Hepatocyte (in vitro differentiated cells): ENCODE results near the gene ACTG1.

Experiments
- EZH2 ChIP-seq: fragments of 200-600 bp; sonication (generic); IDR thresholded peaks from 2 replicates; pipeline ENCODE4 v1.6.1; 2016; ENCODE audit warnings: antibody characterized with exemption, mild to moderate bottlenecking, borderline replicate concordance
- EZH2phosphoT487 ChIP-seq: fragments of 200-600 bp; sonication (generic); IDR thresholded peaks from one replicate; pipeline ENCODE4 v1.6.1; 2018; ENCODE audit warnings: antibody characterized with exemption, mild to moderate bottlenecking, low read depth, moderate library complexity; ENCODE audit not compliant: unreplicated experiment, severe bottlenecking
- TF ChIP-seq, protein P1 (sequence below): fragments of 200-600 bp; sonication (generic); IDR thresholded peaks from 2 replicates; pipeline ENCODE4 v1.5.1; 2016; ENCODE audit warnings: antibody characterized with exemption, mild to moderate bottlenecking; ENCODE audit not compliant: poor library complexity

DNA sequence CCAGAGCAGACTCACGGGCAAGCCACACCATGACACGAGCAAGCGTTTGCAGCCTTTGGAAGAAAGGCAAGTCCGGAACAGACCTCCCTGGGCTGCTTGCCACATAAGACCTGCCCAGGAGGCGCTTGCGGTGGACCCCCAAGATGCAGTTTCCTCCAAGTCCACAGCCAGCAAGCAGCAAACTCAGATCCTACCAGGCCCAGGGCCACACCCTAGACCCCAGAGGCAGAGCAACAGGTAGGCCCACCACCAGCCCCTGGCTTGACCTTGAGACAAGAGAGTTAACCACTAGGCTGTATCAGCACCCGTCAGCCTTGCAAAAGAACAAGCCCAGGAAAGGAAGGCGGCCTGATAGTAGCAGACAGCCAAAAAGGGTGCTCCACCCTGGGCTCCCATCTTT, 37.2 kb upstream of the ACTG1 start:
- TF ChIP-seq, protein P1, sequence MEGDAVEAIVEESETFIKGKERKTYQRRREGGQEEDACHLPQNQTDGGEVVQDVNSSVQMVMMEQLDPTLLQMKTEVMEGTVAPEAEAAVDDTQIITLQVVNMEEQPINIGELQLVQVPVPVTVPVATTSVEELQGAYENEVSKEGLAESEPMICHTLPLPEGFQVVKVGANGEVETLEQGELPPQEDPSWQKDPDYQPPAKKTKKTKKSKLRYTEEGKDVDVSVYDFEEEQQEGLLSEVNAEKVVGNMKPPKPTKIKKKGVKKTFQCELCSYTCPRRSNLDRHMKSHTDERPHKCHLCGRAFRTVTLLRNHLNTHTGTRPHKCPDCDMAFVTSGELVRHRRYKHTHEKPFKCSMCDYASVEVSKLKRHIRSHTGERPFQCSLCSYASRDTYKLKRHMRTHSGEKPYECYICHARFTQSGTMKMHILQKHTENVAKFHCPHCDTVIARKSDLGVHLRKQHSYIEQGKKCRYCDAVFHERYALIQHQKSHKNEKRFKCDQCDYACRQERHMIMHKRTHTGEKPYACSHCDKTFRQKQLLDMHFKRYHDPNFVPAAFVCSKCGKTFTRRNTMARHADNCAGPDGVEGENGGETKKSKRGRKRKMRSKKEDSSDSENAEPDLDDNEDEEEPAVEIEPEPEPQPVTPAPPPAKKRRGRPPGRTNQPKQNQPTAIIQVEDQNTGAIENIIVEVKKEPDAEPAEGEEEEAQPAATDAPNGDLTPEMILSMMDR = no peak
- TF ChIP-seq EZH2 (no peak), EZH2phosphoT487 (no peak)
